Endodermal cell (in vitro differentiated cells): ENCODE measurements around the gene AFTPH. TPM values are rescaled to one million over a fixed set of nuclear protein-coding genes. Genes with fewer than 3 reads are reported as not detected.

Source experiments
- DNase-seq: peaks from one replicate; pipeline ENCODE4 v3.0.0-alpha.2; 2017
- H3K27ac ChIP-seq: 2 replicates; pipeline ENCODE4 v1.5.1; 2013; ENCODE audit warnings: mild to moderate bottlenecking, low read depth, low read length, moderate library complexity
- H3K27me3 ChIP-seq: 2 replicates; pipeline ENCODE4 v1.6.1; 2013; ENCODE audit warnings: mild to moderate bottlenecking, low read length, moderate library complexity; ENCODE audit not compliant: insufficient read depth, control insufficient read depth, poor library complexity, severe bottlenecking
- H3K36me3 ChIP-seq: 2 replicates; pipeline ENCODE4 v1.7.0; 2013; ENCODE audit warnings: mild to moderate bottlenecking, low read length, moderate library complexity; ENCODE audit not compliant: control insufficient read depth, insufficient read depth
- H3K4me1 ChIP-seq: one replicate; pipeline ENCODE4 v1.7.0; 2013; ENCODE audit warnings: low read length; ENCODE audit not compliant: control insufficient read depth, insufficient read depth
- H3K4me3 ChIP-seq: 2 replicates; pipeline ENCODE4 v1.5.1; 2013; ENCODE audit warnings: mild to moderate bottlenecking, low read length, moderate library complexity
- H3K9ac ChIP-seq: 2 replicates; pipeline ENCODE4 v1.6.1; 2013; ENCODE audit warnings: mild to moderate bottlenecking, low read length, moderate library complexity; ENCODE audit not compliant: poor library complexity, severe bottlenecking; ENCODE audit errors: extremely low read depth
- H3K9me3 ChIP-seq: 2 replicates; pipeline ENCODE4 v1.6.1; 2013; ENCODE audit warnings: mild to moderate bottlenecking, low read length, moderate library complexity; ENCODE audit not compliant: control insufficient read depth
- H3K27ac Mint-ChIP-seq: 2 replicates; pipeline ENCODE4 v1.8.0; 2020; ENCODE audit warnings: mixed read lengths
- H3K27me3 Mint-ChIP-seq: 2 replicates; pipeline ENCODE4 v1.8.0; 2021; ENCODE audit warnings: mild to moderate bottlenecking, mixed read lengths; ENCODE audit not compliant: insufficient read depth
- H3K36me3 Mint-ChIP-seq: 2 replicates; pipeline ENCODE4 v1.8.0; 2020; ENCODE audit warnings: low read depth, mixed read lengths
- H3K4me1 Mint-ChIP-seq: 2 replicates; pipeline ENCODE4 v1.8.0; 2020; ENCODE audit warnings: mixed read lengths
- H3K4me3 Mint-ChIP-seq: 2 replicates; pipeline ENCODE4 v1.8.0; 2020; ENCODE audit warnings: mild to moderate bottlenecking, moderate library complexity, mixed read lengths
- H3K9me3 Mint-ChIP-seq: 2 replicates; pipeline ENCODE4 v1.8.0; 2020; ENCODE audit warnings: mild to moderate bottlenecking, mixed read lengths
- CTCF ChIP-seq: fragments of 200-600 bp; sonication (generic); conservative IDR thresholded peaks from 2 replicates; pipeline ENCODE4 v1.5.0; 2021; ENCODE audit warnings: antibody characterized with exemption, mild to moderate bottlenecking
- WGBS, 2 experiments: methylation state at CpG; one replicate each; pipeline versions ENCODE4 v1.1.5 to v1.1.7; 2013; ENCODE audit warnings: missing lambda C conversion rate in 2 of 2, mixed read lengths in 1 of 2; ENCODE audit not compliant: insufficient coverage in 1 of 2, insufficient read length in 1 of 2; 5-methylcytosine and 5-hydroxymethylcytosine counted together
- long read RNA-seq, 4 experiments: library from polyadenylated mRNA in 2 of 4; library from RNA in 1 of 4; library from capped mRNA in 1 of 4; stranded (forward) in 3 of 4; unstranded in 1 of 4; transcript quantifications; one replicate each; pipeline ENCODE4 v2.0.0, GENCODE V29; 2020 to 2021; ENCODE audit warnings: inconsistent platforms in 1 of 4
- polyA plus RNA-seq, 2 experiments: library from polyadenylated mRNA; stranded (reverse); fragments of 50-300 nt; gene quantifications; one replicate each; pipeline ENCODE4 v1.2.3, GENCODE V29; 2013
- total RNA-seq, 2 donors: library from RNA; stranded (reverse); fragmentation: NEBNext Ultra II Directional in 1 of 2; extraction: Animal tissue kit (Norgen Biotek cat#: 25700) in 1 of 2; gene quantifications; 2 replicates in 1 of 2; 3 replicates in 1 of 2; pipeline ENCODE4 v1.2.1, GENCODE V29; 2021

The AFTPH gene
- 10 to 100 TPM; 13.7 to 21.5 TPM for total RNA-seq
- polyA plus RNA-seq (2013, experiment 1 of 2) = 20.9 TPM
- polyA plus RNA-seq (2013, experiment 2 of 2) = 17.0 TPM
- long read RNA-seq, experiment 1, full-length matches to known transcripts = 1 of 8 reads
- long read RNA-seq, experiment 1, partial matches to known transcripts = 0 of 8 reads
- long read RNA-seq, experiment 1, other reads (novel, unspliced or antisense) = 7 of 8 reads
- long read RNA-seq, experiment 2, full-length matches to known transcripts = 8 of 27 reads
- long read RNA-seq, experiment 2, partial matches to known transcripts = 4 of 27 reads
- long read RNA-seq, experiment 2, other reads (novel, unspliced or antisense) = 15 of 27 reads
- long read RNA-seq, experiment 3, full-length matches to known transcripts = 17 of 41 reads
- long read RNA-seq, experiment 3, partial matches to known transcripts = 5 of 41 reads
- long read RNA-seq, experiment 3, other reads (novel, unspliced or antisense) = 19 of 41 reads
- long read RNA-seq, experiment 4, full-length matches to known transcripts = 2 of 4 reads
- long read RNA-seq, experiment 4, partial matches to known transcripts = 1 of 4 reads
- long read RNA-seq, experiment 4, other reads (novel, unspliced or antisense) = 1 of 4 reads

GRCh38 chr2:64523666-64524603 lies at the start of gene AFTPH:
Gene AFTPH (plus strand): TSS chr2:64524328. CDS start chr2:64551475, 27,147 bp downstream.
- peak; percentile 100 for DNase-seq
- Histone ChIP-seq H3K27me3 (no peaks in the 10 kb centered on the region), H3K4me1 (no peaks in the 10 kb centered on the region), H3K27ac (peak within 1 kb of the TSS; percentile 51), H3K9ac (peak within 1 kb of the TSS; percentile 62), H3K4me3 (peak within 1 kb of the TSS; percentile 91), H3K36me3 (no peaks in the 10 kb centered on the region), H3K9me3 (no peaks in the 10 kb centered on the region)
- H3K27ac Mint-ChIP-seq = peak within 1 kb of the TSS; percentile 94
- H3K9me3 Mint-ChIP-seq = no peaks in the 10 kb centered on the region
- 0 to 1% methylated on average over 26 to 67 of the region's 67 CpGs for WGBS, 2 experiments
- peaks cover 2% of the 10 kb centered on the region for H3K27me3 Mint-ChIP-seq
- no peak for TF ChIP-seq CTCF
- H3K36me3 Mint-ChIP-seq = no peaks in the 10 kb centered on the region
- peak within 1 kb of the TSS; percentile 92 for H3K4me3 Mint-ChIP-seq
- peaks cover 17% of the 10 kb centered on the region for H3K4me1 Mint-ChIP-seq

- WGBS, 2 experiments = 86 to 95% methylated on average over 1 of the region's 1 CpG
These were observed 49.5 kb upstream of the AFTPH start for GRCh38 chr2:64474636-64475035.

More at GRCh38 chr2:64474636-64475035, 49.5 kb upstream of the AFTPH start:
- no peak overlapping the region for H3K27ac ChIP-seq
- H3K9me3 ChIP-seq = no peaks in the 10 kb centered on the region
- H3K27me3 Mint-ChIP-seq = peaks cover 9% of the 10 kb centered on the region
- no peaks in the 10 kb centered on the region for H3K9me3 Mint-ChIP-seq
- H3K4me3 ChIP-seq = no peak overlapping the region
- H3K4me3 Mint-ChIP-seq = no peak overlapping the region
- no peak for TF ChIP-seq CTCF
- no peak for DNase-seq
- H3K9ac ChIP-seq = no peak overlapping the region
- no peaks in the 10 kb centered on the region for H3K36me3 ChIP-seq
- no peaks in the 10 kb centered on the region for H3K4me1 ChIP-seq
- H3K4me1 Mint-ChIP-seq = peaks cover 21% of the 10 kb centered on the region
- H3K36me3 Mint-ChIP-seq = no peaks in the 10 kb centered on the region
- H3K27me3 ChIP-seq = no peaks in the 10 kb centered on the region
- no peak overlapping the region for H3K27ac Mint-ChIP-seq
